GM23338 (cell line): Measurements from ENCODE around the gene UBE2I. TPM values are rescaled to one million over a fixed set of nuclear protein-coding genes. Genes with fewer than 3 reads are reported as not detected.
A peak's percentile ranks its signal among the peaks of the same experiment; 100 is the strongest.

Source experiments
- ATAC-seq: fragments of 200-7000 bp; cut with Tn5 transposase; 3 replicates; pipeline ENCODE4 v1.9.1; 2020
- DNase-seq: peaks from one replicate; pipeline ENCODE4 v3.0.0-alpha.2; 2015; ENCODE audit warnings: low spot score
- H2AFZ ChIP-seq: fragments of 200-600 bp; sonication (generic); 2 replicates; pipeline ENCODE4 v1.8.0; 2016; ENCODE audit warnings: antibody characterized with exemption, mild to moderate bottlenecking, moderate library complexity
- H3F3A ChIP-seq: fragments of 200-600 bp; sonication (generic); replicated peaks from 2 replicates; pipeline ENCODE4 v1.8.0; 2017; ENCODE audit warnings: antibody characterized with exemption, mixed run types, low read depth
- H3K27ac ChIP-seq: fragments of 200-600 bp; sonication (generic); 2 replicates; pipeline ENCODE4 v1.6.1; 2016; ENCODE audit warnings: low read depth
- H3K27me3 ChIP-seq: fragments of 200-600 bp; sonication (generic); 2 replicates; pipeline ENCODE4 v1.8.0; 2016; ENCODE audit warnings: mild to moderate bottlenecking, mixed run types, moderate library complexity; ENCODE audit not compliant: insufficient read depth
- H3K36me3 ChIP-seq: fragments of 200-600 bp; sonication (generic); 2 replicates; pipeline ENCODE4 v1.8.0; 2016; ENCODE audit warnings: mild to moderate bottlenecking; ENCODE audit not compliant: insufficient read depth
- H3K4me1 ChIP-seq: fragments of 200-600 bp; sonication (generic); 2 replicates; pipeline ENCODE4 v1.8.0; 2016; ENCODE audit warnings: mild to moderate bottlenecking, moderate library complexity; ENCODE audit not compliant: insufficient read depth
- H3K4me2 ChIP-seq: fragments of 200-600 bp; sonication (generic); 2 replicates; pipeline ENCODE4 v1.7.1; 2017; ENCODE audit warnings: mixed run types
- H3K4me3 ChIP-seq: fragments of 200-600 bp; sonication (generic); 2 replicates; pipeline ENCODE4 v1.6.1; 2016; ENCODE audit warnings: mixed run types
- H3K79me2 ChIP-seq: fragments of 200-600 bp; sonication (generic); replicated peaks from 2 replicates; pipeline ENCODE4 v1.8.0; 2017; ENCODE audit warnings: mild to moderate bottlenecking; ENCODE audit not compliant: insufficient read depth
- H3K9me2 ChIP-seq: fragments of 200-600 bp; sonication (generic); 2 replicates; pipeline ENCODE4 v1.8.0; 2017; ENCODE audit not compliant: insufficient read depth
- H4K20me1 ChIP-seq: fragments of 200-600 bp; sonication (generic); replicated peaks from 2 replicates; pipeline ENCODE4 v1.8.0; 2017; ENCODE audit warnings: mild to moderate bottlenecking; ENCODE audit not compliant: insufficient read depth
- H3K27ac Mint-ChIP-seq: 2 replicates; pipeline ENCODE4 v1.8.0; 2020; ENCODE audit warnings: inconsistent platforms, mild to moderate bottlenecking, moderate library complexity, mixed read lengths
- H3K27me3 Mint-ChIP-seq: 3 replicates; pipeline ENCODE4 v1.8.0; 2022; ENCODE audit warnings: low read depth, mild to moderate bottlenecking, moderate library complexity, mixed read lengths, inconsistent platforms; ENCODE audit not compliant: insufficient read depth, poor library complexity
- H3K36me3 Mint-ChIP-seq: 3 replicates; pipeline ENCODE4 v1.8.0; 2021; ENCODE audit warnings: low read depth, mild to moderate bottlenecking, inconsistent platforms, moderate library complexity, mixed read lengths
- H3K4me1 Mint-ChIP-seq: 3 replicates; pipeline ENCODE4 v1.8.0; 2020; ENCODE audit warnings: mild to moderate bottlenecking, inconsistent platforms, mixed read lengths
- H3K4me3 Mint-ChIP-seq: 3 replicates; pipeline ENCODE4 v1.8.0; 2021; ENCODE audit warnings: moderate library complexity, mild to moderate bottlenecking, inconsistent platforms, mixed read lengths
- H3K9me3 Mint-ChIP-seq: 3 replicates; pipeline ENCODE4 v1.8.0; 2020; ENCODE audit warnings: moderate library complexity, mild to moderate bottlenecking, inconsistent platforms, mixed read lengths
- CREB1 ChIP-seq: fragments of 250-450 bp; sonication (Bioruptor Pico); IDR thresholded peaks from 2 replicates; pipeline ENCODE4 v1.5.0; 2020; ENCODE audit warnings: low read depth, mild to moderate bottlenecking, moderate library complexity
- CTCF ChIP-seq, 2 experiments: fragments of 200-600 bp in 1 of 2; sonication (generic) in 1 of 2; conservative IDR thresholded peaks; 2 replicates each; pipeline versions ENCODE4 v1.5.1 to v1.6.1; 2016 to 2017; ENCODE audit warnings: antibody characterized with exemption in 2 of 2, low read depth in 2 of 2, mild to moderate bottlenecking in 2 of 2, moderate library complexity in 1 of 2
- EZH2 ChIP-seq: fragments of 200-600 bp; sonication (generic); IDR thresholded peaks from one replicate; pipeline ENCODE4 v1.8.0; 2017; ENCODE audit warnings: antibody characterized with exemption, mild to moderate bottlenecking, low read depth; ENCODE audit not compliant: unreplicated experiment
- JUNB ChIP-seq: IDR thresholded peaks from one replicate; pipeline ENCODE4 v1.6.1; 2016; ENCODE audit warnings: antibody characterized with exemption; ENCODE audit not compliant: unreplicated experiment
- NANOG ChIP-seq: IDR thresholded peaks from 2 replicates; pipeline ENCODE4 v1.6.1; 2016; ENCODE audit warnings: antibody characterized with exemption, borderline replicate concordance
- POLR2AphosphoS5 ChIP-seq: IDR thresholded peaks from 2 replicates; pipeline ENCODE4 v1.6.1; 2016; ENCODE audit warnings: antibody characterized with exemption, low read depth
- STAT1 ChIP-seq: IDR thresholded peaks from one replicate; pipeline ENCODE4 v1.6.1; 2016; ENCODE audit warnings: antibody characterized with exemption; ENCODE audit not compliant: unreplicated experiment
- ZNF114 ChIP-seq: fragments of 250-450 bp; sonication (Bioruptor Pico); IDR thresholded peaks from 2 replicates; pipeline ENCODE4 v1.5.0; 2020; ENCODE audit warnings: mild to moderate bottlenecking, moderate library complexity
- ZNF331 ChIP-seq: fragments of 250-450 bp; sonication (Bioruptor Pico); IDR thresholded peaks from 2 replicates; pipeline ENCODE4 v1.5.0; 2020; ENCODE audit warnings: low read depth, mild to moderate bottlenecking, moderate library complexity
- polyA plus RNA-seq: library from polyadenylated mRNA; unstranded; fragments of >200 nt; fragmentation: Nextera tagmentation; extraction: Ambion mirVana; gene quantifications from 2 replicates; pipeline ENCODE4 v1.2.1, GENCODE V29; 2016
- total RNA-seq: library from RNA; depleted of rRNA; stranded (reverse); fragments of >200 nt; shearing (Covaris generic); gene quantifications from 2 replicates; pipeline ENCODE4 v1.2.3, GENCODE V29; 2014
- TF ChIP-seq, protein P1 (sequence below): IDR thresholded peaks from 2 replicates; pipeline ENCODE4 v1.6.1; 2016; ENCODE audit warnings: antibody characterized with exemption
- TF ChIP-seq, protein P2 (sequence below): fragments of 250-450 bp; sonication (Bioruptor Pico); IDR thresholded peaks from 2 replicates; pipeline ENCODE4 v1.5.0; 2020; ENCODE audit warnings: mild to moderate bottlenecking, moderate library complexity
- TF ChIP-seq, protein P3 (sequence below): IDR thresholded peaks from one replicate; pipeline ENCODE4 v1.6.1; 2018; ENCODE audit warnings: antibody characterized with exemption; ENCODE audit not compliant: unreplicated experiment

UBE2I gene
- total and polyA plus RNA-seq, 2 experiments from 2014 or later, result 116 to 220 TPM

- Mint-ChIP-seq H3K36me3 (no peaks in the 10 kb centered on the region), H3K27me3 (peaks cover 48% of the 10 kb centered on the region), H3K27ac (no peak overlapping the region), H3K4me3 (peak overlapping the region; percentile 73), H3K4me1 (peaks cover 35% of the 10 kb centered on the region), H3K9me3 (no peaks in the 10 kb centered on the region)
- TF ChIP-seq STAT1 (no peak), CTCF (conservative IDR thresholded peaks at IDR 0.05; ENCODE audit: low read depth in 2 of 2) (no peak), NANOG (no peak), JUNB (no peak), POLR2AphosphoS5 (no peak), EZH2 (no peak), ZNF114 (CRISPR knock-in tag) (no peak), ZNF331 (CRISPR knock-in tag) (no peak), CREB1 (no peak)
- TF ChIP-seq, protein P1, sequence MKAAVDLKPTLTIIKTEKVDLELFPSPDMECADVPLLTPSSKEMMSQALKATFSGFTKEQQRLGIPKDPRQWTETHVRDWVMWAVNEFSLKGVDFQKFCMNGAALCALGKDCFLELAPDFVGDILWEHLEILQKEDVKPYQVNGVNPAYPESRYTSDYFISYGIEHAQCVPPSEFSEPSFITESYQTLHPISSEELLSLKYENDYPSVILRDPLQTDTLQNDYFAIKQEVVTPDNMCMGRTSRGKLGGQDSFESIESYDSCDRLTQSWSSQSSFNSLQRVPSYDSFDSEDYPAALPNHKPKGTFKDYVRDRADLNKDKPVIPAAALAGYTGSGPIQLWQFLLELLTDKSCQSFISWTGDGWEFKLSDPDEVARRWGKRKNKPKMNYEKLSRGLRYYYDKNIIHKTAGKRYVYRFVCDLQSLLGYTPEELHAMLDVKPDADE, result no peak
- TF ChIP-seq, protein P2, sequence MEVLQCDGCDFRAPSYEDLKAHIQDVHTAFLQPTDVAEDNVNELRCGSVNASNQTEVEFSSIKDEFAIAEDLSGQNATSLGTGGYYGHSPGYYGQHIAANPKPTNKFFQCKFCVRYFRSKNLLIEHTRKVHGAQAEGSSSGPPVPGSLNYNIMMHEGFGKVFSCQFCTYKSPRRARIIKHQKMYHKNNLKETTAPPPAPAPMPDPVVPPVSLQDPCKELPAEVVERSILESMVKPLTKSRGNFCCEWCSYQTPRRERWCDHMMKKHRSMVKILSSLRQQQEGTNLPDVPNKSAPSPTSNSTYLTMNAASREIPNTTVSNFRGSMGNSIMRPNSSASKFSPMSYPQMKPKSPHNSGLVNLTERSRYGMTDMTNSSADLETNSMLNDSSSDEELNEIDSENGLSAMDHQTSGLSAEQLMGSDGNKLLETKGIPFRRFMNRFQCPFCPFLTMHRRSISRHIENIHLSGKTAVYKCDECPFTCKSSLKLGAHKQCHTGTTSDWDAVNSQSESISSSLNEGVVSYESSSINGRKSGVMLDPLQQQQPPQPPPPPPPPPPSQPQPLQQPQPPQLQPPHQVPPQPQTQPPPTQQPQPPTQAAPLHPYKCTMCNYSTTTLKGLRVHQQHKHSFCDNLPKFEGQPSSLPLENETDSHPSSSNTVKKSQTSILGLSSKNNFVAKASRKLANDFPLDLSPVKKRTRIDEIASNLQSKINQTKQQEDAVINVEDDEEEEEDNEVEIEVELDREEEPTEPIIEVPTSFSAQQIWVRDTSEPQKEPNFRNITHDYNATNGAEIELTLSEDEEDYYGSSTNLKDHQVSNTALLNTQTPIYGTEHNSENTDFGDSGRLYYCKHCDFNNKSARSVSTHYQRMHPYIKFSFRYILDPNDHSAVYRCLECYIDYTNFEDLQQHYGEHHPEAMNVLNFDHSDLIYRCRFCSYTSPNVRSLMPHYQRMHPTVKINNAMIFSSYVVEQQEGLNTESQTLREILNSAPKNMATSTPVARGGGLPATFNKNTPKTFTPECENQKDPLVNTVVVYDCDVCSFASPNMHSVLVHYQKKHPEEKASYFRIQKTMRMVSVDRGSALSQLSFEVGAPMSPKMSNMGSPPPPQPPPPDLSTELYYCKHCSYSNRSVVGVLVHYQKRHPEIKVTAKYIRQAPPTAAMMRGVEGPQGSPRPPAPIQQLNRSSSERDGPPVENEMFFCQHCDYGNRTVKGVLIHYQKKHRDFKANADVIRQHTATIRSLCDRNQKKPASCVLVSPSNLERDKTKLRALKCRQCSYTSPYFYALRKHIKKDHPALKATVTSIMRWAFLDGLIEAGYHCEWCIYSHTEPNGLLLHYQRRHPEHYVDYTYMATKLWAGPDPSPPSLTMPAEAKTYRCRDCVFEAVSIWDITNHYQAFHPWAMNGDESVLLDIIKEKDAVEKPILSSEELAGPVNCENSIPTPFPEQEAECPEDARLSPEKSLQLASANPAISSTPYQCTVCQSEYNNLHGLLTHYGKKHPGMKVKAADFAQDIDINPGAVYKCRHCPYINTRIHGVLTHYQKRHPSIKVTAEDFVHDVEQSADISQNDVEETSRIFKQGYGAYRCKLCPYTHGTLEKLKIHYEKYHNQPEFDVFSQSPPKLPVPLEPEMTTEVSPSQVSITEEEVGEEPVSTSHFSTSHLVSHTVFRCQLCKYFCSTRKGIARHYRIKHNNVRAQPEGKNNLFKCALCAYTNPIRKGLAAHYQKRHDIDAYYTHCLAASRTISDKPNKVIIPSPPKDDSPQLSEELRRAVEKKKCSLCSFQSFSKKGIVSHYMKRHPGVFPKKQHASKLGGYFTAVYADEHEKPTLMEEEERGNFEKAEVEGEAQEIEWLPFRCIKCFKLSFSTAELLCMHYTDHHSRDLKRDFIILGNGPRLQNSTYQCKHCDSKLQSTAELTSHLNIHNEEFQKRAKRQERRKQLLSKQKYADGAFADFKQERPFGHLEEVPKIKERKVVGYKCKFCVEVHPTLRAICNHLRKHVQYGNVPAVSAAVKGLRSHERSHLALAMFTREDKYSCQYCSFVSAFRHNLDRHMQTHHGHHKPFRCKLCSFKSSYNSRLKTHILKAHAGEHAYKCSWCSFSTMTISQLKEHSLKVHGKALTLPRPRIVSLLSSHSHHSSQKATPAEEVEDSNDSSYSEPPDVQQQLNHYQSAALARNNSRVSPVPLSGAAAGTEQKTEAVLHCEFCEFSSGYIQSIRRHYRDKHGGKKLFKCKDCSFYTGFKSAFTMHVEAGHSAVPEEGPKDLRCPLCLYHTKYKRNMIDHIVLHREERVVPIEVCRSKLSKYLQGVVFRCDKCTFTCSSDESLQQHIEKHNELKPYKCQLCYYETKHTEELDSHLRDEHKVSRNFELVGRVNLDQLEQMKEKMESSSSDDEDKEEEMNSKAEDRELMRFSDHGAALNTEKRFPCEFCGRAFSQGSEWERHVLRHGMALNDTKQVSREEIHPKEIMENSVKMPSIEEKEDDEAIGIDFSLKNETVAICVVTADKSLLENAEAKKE (CRISPR knock-in tag), result no peak
- TF ChIP-seq, protein P3, sequence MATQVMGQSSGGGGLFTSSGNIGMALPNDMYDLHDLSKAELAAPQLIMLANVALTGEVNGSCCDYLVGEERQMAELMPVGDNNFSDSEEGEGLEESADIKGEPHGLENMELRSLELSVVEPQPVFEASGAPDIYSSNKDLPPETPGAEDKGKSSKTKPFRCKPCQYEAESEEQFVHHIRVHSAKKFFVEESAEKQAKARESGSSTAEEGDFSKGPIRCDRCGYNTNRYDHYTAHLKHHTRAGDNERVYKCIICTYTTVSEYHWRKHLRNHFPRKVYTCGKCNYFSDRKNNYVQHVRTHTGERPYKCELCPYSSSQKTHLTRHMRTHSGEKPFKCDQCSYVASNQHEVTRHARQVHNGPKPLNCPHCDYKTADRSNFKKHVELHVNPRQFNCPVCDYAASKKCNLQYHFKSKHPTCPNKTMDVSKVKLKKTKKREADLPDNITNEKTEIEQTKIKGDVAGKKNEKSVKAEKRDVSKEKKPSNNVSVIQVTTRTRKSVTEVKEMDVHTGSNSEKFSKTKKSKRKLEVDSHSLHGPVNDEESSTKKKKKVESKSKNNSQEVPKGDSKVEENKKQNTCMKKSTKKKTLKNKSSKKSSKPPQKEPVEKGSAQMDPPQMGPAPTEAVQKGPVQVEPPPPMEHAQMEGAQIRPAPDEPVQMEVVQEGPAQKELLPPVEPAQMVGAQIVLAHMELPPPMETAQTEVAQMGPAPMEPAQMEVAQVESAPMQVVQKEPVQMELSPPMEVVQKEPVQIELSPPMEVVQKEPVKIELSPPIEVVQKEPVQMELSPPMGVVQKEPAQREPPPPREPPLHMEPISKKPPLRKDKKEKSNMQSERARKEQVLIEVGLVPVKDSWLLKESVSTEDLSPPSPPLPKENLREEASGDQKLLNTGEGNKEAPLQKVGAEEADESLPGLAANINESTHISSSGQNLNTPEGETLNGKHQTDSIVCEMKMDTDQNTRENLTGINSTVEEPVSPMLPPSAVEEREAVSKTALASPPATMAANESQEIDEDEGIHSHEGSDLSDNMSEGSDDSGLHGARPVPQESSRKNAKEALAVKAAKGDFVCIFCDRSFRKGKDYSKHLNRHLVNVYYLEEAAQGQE, result no peak
- Histone ChIP-seq H3K4me1 (peaks cover 16% of the 10 kb centered on the region; the same call in 1 of the 2 replicates), H3K36me3 (no peaks in the 10 kb centered on the region), H3K27ac (no peak overlapping the region), H4K20me1 (no peaks in the 10 kb centered on the region), H3K9me2 (no peaks in the 10 kb centered on the region), H3K4me2 (peak overlapping the region; percentile 78), H3K79me2 (no peaks in the 10 kb centered on the region), H2AFZ (peak overlapping the region; percentile 59; the same call in 1 of the 2 replicates), H3F3A (no peaks in the 10 kb centered on the region; the same call in 1 of the 2 replicates), H3K4me3 (peak overlapping the region; percentile 46; the same call in 1 of the 2 replicates), H3K27me3 (peaks cover 32% of the 10 kb centered on the region)
- DNase-seq (peak; percentile 56), ATAC-seq (peak; percentile 51)
Observed at GRCh38 chr16:1290063-1290501, 19.4 kb upstream of the UBE2I start.
